ENCODE data around the gene CDC25B. TPM values are rescaled to one million over a fixed set of nuclear protein-coding genes. Genes with fewer than 3 reads are reported as not detected.

Gene CDC25B
- total RNA-seq, 1 experiment from 2014 or later, result 91.0 TPM

DNA sequence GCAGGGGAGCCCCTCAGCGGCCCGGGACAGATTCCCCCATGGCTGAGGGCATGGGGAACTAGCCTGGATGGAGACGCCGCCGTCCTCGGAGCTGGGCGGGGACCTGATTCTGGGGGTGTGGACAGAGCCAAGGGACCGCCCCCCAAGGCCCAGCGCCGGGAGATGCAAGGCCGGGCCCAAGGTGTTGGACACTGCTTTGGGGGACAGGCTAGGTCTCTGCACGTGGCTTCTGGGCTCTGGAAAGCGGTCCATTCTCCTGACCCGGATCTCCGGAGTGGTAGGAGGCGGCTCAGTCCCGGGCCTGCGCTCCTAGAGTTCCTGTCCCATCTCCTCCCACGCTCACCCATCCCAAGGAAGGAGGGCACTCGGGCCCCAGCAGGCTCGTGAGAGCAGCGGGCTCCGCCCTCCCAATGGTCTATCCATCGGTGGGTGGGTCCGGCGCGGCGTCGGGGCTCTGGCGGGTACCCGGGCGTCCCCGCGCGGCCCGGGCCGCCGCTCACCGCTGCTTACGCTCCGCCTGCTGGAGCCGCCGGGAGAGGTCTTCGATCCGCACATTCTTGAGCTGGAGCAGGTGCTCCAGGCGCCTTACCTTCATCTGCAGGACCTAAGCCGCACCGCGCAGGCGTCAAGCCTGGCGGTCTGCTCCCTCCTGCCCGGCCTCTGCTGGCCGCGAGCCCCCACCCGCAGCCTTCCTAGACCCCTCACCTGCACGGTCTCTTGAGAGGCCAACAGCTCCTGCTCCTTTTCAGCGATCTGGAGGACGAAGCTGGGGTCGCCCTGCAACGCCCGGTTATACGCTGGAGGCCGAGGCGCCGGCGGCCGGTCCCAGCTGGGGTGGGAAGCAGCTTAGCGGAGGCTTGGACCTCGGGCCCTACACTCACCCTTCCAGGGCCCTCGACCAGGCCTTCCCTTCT is 18.1 kb upstream of the CDC25B start:
- POLR2A ChIA-PET (ENCODE audit: unreplicated experiment), result interaction anchor here (0.6 to 0.8 kb wide), 5 partner anchors 9 to 383 kb away, joined by 3 to 7 read pairs (median 4); no protein-coding TSS in a partner anchor
- BruUV-seq (replicated peaks), result no TSS peak
- Histone ChIP-seq H3K4me1 (replicated peaks; ENCODE audit: insufficient read depth) (peaks cover 10% of the 10 kb centered on the region), H3K9me3 (ENCODE audit: insufficient read depth, low read depth) (no peaks in the 10 kb centered on the region), H3K27me3 (ENCODE audit: insufficient read depth, low read depth) (no peaks in the 10 kb centered on the region), H3F3A (ENCODE audit: insufficient read depth, low read depth) (peaks cover 15% of the 10 kb centered on the region; the same call in 1 of the 2 replicates), H3K4me3 (no peak overlapping the region), H3K27ac (no peak overlapping the region), H3K9me2 (ENCODE audit: insufficient read depth) (no peaks in the 10 kb centered on the region), H4K20me1 (ENCODE audit: insufficient read depth) (peaks cover 13% of the 10 kb centered on the region; the same call in 1 of the 2 replicates), H3K4me2 (peak overlapping the region; percentile 38), H3K79me2 (ENCODE audit: low read depth) (no peaks in the 10 kb centered on the region), H3K36me3 (ENCODE audit: low read depth) (no peaks in the 10 kb centered on the region), H2AFZ (no peak overlapping the region)
- CTCF ChIA-PET, result interaction anchor here (0.7 kb wide), 3 partner anchors 14 to 357 kb away, joined by 3 to 4 read pairs (median 4); no protein-coding TSS in a partner anchor
- no peak for TF ChIP-seq EZH2 (IDR thresholded peaks at IDR 0.05; ENCODE audit: low read depth)
- TF ChIP-seq, protein P1, sequence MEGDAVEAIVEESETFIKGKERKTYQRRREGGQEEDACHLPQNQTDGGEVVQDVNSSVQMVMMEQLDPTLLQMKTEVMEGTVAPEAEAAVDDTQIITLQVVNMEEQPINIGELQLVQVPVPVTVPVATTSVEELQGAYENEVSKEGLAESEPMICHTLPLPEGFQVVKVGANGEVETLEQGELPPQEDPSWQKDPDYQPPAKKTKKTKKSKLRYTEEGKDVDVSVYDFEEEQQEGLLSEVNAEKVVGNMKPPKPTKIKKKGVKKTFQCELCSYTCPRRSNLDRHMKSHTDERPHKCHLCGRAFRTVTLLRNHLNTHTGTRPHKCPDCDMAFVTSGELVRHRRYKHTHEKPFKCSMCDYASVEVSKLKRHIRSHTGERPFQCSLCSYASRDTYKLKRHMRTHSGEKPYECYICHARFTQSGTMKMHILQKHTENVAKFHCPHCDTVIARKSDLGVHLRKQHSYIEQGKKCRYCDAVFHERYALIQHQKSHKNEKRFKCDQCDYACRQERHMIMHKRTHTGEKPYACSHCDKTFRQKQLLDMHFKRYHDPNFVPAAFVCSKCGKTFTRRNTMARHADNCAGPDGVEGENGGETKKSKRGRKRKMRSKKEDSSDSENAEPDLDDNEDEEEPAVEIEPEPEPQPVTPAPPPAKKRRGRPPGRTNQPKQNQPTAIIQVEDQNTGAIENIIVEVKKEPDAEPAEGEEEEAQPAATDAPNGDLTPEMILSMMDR (conservative IDR thresholded peaks at IDR 0.05), result no peak
- peak in 1 of 2 experiments; percentile 62 for DNase-seq
- intact Hi-C loops (cut with micrococcal nuclease; ENCODE audit: unreplicated experiment), result no loop called here

DNA sequence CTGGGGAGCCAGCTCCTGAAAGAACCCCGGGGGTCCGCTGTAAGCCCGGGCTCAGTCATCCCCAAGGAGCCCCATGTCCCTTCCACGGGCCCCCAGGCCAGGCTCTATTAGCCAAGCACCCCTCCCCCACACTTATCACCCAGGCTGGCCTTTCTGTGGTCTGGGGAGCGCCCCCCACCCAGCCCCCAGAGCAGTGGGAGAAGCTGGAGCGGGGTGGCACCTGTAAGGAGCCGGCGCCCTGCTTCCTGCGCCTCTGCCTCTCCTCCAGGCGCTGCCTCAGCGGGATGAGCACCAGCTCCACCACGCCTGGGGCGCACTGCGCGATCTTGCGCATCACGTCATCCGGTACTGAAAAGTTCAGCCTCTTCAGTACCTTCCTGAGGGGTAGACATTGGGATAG is 17.1 kb upstream of the CDC25B start:
- no TSS peak for BruUV-seq (replicated peaks)
- Histone ChIP-seq H3K27me3 (ENCODE audit: insufficient read depth, low read depth) (no peaks in the 10 kb centered on the region), H3K36me3 (ENCODE audit: low read depth) (no peaks in the 10 kb centered on the region), H3K27ac (no peak overlapping the region), H2AFZ (no peak overlapping the region), H3F3A (ENCODE audit: insufficient read depth, low read depth) (peaks cover 16% of the 10 kb centered on the region; the same call in 1 of the 2 replicates), H3K4me1 (replicated peaks; ENCODE audit: insufficient read depth) (peaks cover 20% of the 10 kb centered on the region), H3K9me3 (ENCODE audit: insufficient read depth, low read depth) (no peaks in the 10 kb centered on the region), H3K4me3 (no peak overlapping the region), H3K79me2 (ENCODE audit: low read depth) (peaks cover 9% of the 10 kb centered on the region), H3K4me2 (no peak overlapping the region), H3K9me2 (ENCODE audit: insufficient read depth) (no peaks in the 10 kb centered on the region), H4K20me1 (ENCODE audit: insufficient read depth) (peaks cover 23% of the 10 kb centered on the region)
- intact Hi-C loops (cut with micrococcal nuclease; ENCODE audit: unreplicated experiment), result no loop called here
- ChIA-PET CTCF (no interaction called here), POLR2A (ENCODE audit: unreplicated experiment) (no interaction called here)
- no peak for TF ChIP-seq EZH2 (IDR thresholded peaks at IDR 0.05; ENCODE audit: low read depth)
- TF ChIP-seq, protein P1 (conservative IDR thresholded peaks at IDR 0.05), result no peak
- DNase-seq, result no peak

DNA sequence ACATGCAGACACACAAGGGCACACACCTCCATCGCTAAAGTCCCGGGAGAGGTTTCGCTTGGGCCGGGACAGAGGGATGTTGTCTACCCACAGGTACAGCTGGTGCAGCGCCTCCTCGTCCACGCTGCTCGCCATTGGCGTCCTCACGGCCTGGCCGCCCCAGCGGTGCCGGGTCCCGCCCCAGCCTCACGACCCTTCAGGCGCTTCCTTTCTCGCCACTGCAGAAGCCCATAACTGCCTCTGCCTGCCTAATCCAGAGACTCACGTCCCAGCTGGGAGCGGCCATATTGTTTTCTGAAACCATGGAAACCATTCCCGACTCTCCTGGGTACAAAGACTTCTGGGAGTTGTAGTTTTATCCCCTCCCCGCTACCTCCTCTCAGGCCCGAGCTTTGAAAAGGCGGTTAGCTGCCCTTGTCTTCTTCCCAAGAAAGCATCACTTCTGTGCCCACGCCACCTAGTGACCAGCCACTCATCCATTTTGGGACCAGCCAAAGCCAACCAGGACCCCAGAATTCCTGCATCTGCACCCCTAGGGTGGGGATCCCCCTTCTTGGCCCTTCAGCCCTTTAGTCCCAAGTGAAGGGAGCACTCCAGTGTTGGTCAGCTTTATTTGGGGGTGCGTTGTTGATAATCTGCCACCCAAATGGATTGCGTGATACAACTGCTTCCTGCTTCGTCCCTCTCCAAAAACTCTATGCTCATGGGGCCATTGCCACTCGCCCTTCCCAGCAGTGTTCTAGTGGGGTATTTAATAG is 14.8 kb upstream of the CDC25B start, which contains the start of gene SPEF1:
TSS of gene SPEF1 (minus strand) at position 296 of the 758 bp plus-strand sequence. CDS start at position 135, 161 bp downstream.
- peak within 1 kb of the TSS; percentile 71 for H2AFZ ChIP-seq
- intact Hi-C loops (cut with micrococcal nuclease; ENCODE audit: unreplicated experiment), result loop anchor here (1.0 to 10.0 kb wide), 6 partner anchors 13 to 323 kb away; partner anchors contain the start of gene RNF24
- no peak within 1 kb of the TSS for H3K27ac ChIP-seq

More for the DNA sequence above, 14.8 kb upstream of the CDC25B start, which contains the start of gene SPEF1:
- ChIA-PET CTCF (interaction anchor here (0.9 to 1.6 kb wide), 4 partner anchors 13 to 218 kb away, joined by 3 to 7 read pairs (median 5); partner anchors contain the start of gene ADISSP), POLR2A (ENCODE audit: unreplicated experiment) (interaction anchor here (0.5 to 0.8 kb wide), 3 partner anchors 13 to 819 kb away, joined by 3 to 5 read pairs (median 3); partner anchors contain the start of genes ADISSP and AP5S1)
- Histone ChIP-seq H4K20me1 (ENCODE audit: insufficient read depth) (peaks cover 38% of the 10 kb centered on the region), H3K4me1 (replicated peaks; ENCODE audit: insufficient read depth) (peaks cover 34% of the 10 kb centered on the region), H3K9me2 (ENCODE audit: insufficient read depth) (no peaks in the 10 kb centered on the region), H3K27me3 (ENCODE audit: insufficient read depth, low read depth) (no peaks in the 10 kb centered on the region), H3F3A (ENCODE audit: insufficient read depth, low read depth) (peaks cover 16% of the 10 kb centered on the region; the same call in 1 of the 2 replicates), H3K4me3 (peak within 1 kb of the TSS; percentile 65), H3K36me3 (ENCODE audit: low read depth) (no peaks in the 10 kb centered on the region), H3K9me3 (ENCODE audit: insufficient read depth, low read depth) (no peaks in the 10 kb centered on the region), H3K4me2 (peak within 1 kb of the TSS; percentile 84), H3K79me2 (ENCODE audit: low read depth) (peaks cover 30% of the 10 kb centered on the region)
- TF ChIP-seq EZH2 (IDR thresholded peaks at IDR 0.05; ENCODE audit: low read depth), result no peak
- TF ChIP-seq, protein P1 (conservative IDR thresholded peaks at IDR 0.05), result peak; percentile 75
- no TSS peak for BruUV-seq (replicated peaks)
- DNase-seq, result peak; percentile 85 to 94

Data from PC-9 (cell line).